GM21528 (cell line): ENCODE results near the gene RSPH9.
A peak's percentile ranks its signal among the peaks of the same experiment; 100 is the strongest.

Experiments
- ATAC-seq: cut with Tn5 transposase; IDR thresholded peaks from one replicate; pipeline ENCODE4 v1.9.1; 2021; ENCODE audit warnings: mild to moderate bottlenecking, moderate library complexity; ENCODE audit not compliant: unreplicated experiment, low FRiP score

Gene RSPH9

GRCh38 chr6:43707767-43708166 is 62.9 kb downstream of the RSPH9 start:
- ATAC-seq = no peak

GRCh38 chr6:43708860-43709653 is 64.2 kb downstream of the RSPH9 start:
- no peak for ATAC-seq

- no peak for ATAC-seq
Measured at GRCh38 chr6:43709654-43710303, 64.9 kb downstream of the RSPH9 start.

- no peak for ATAC-seq
Measured at GRCh38 chr6:43710576-43710975, 65.7 kb downstream of the RSPH9 start.

GRCh38 chr6:43712579-43712978 is 67.7 kb downstream of the RSPH9 start:
- ATAC-seq = no peak

- ATAC-seq = no peak
Measured at GRCh38 chr6:43713643-43714310, 68.9 kb downstream of the RSPH9 start.

GRCh38 chr6:43714311-43715055 is 69.6 kb downstream of the RSPH9 start:
- ATAC-seq = peak; percentile 13

GRCh38 chr6:43715056-43715788 is 70.4 kb downstream of the RSPH9 start:
- peak; percentile 79 for ATAC-seq

GRCh38 chr6:43716099-43716498 is 71.3 kb downstream of the RSPH9 start:
- ATAC-seq = no peak

- no peak for ATAC-seq
Measured at GRCh38 chr6:43717389-43717788, 72.6 kb downstream of the RSPH9 start.

GRCh38 chr6:43717822-43718221 is 73.0 kb downstream of the RSPH9 start:
- no peak for ATAC-seq

GRCh38 chr6:43718387-43719105 is 73.7 kb downstream of the RSPH9 start:
- no peak for ATAC-seq

GRCh38 chr6:43719511-43719910 is 74.7 kb downstream of the RSPH9 start:
- ATAC-seq = no peak

- no peak for ATAC-seq
Measured at GRCh38 chr6:43720999-43721398, 76.2 kb downstream of the RSPH9 start.
